ENCODE measurements around the gene CEP85. TPM values are rescaled to one million over a fixed set of nuclear protein-coding genes. Genes with fewer than 3 reads are reported as not detected.

Gene CEP85
- polyA plus RNA-seq, 3 donors, result 8.2 to 32.5 (median 10.9) TPM

GRCh38 chr1:26189751-26190275 is 44.2 kb upstream of the CEP85 start:
- H3K9ac ChIP-seq (ENCODE audit: insufficient read depth, low read length, poor library complexity, severe bottlenecking), result no peak overlapping the region
- H2AFZ ChIP-seq (ENCODE audit: insufficient read depth, low read depth, low read length, poor library complexity, severe bottlenecking), result no peak overlapping the region

GRCh38 chr1:26190373-26190987 is 43.5 kb upstream of the CEP85 start, which contains the start of gene CATSPER4:
CATSPER4 (plus strand) TSS chr1:26190602; CDS start chr1:26190628, 26 bp downstream.
- Histone ChIP-seq H3K79me2 (ENCODE audit: insufficient read depth, low read length) (no peaks in the 10 kb centered on the region), H3K36me3 (replicated peaks in 1 of 2; ENCODE audit: control insufficient read depth in 1 of 2, insufficient read depth in 2 of 2, low read length in 2 of 2) (no peaks in the 10 kb centered on the region), H3K27ac (ENCODE audit: low read depth in 1 of 2, low read length in 2 of 2) (no peak within 1 kb of the TSS), H3K4me3 (replicated peaks in 1 of 3; ENCODE audit: low read depth in 2 of 3, low read length in 3 of 3) (no peak within 1 kb of the TSS), H3K4me2 (replicated peaks; ENCODE audit: extremely low read depth, low read length, poor library complexity, severe bottlenecking) (no peak within 1 kb of the TSS), H3K27me3 (ENCODE audit: control insufficient read depth in 2 of 2, insufficient read depth in 2 of 2, low read length in 2 of 2) (no peaks in the 10 kb centered on the region), H4K20me1 (ENCODE audit: insufficient read depth, low read length) (no peaks in the 10 kb centered on the region), H3K9ac (ENCODE audit: insufficient read depth, low read length, poor library complexity, severe bottlenecking) (no peak within 1 kb of the TSS), H3K4me1 (ENCODE audit: control insufficient read depth in 1 of 2, insufficient read depth in 2 of 2, low read length in 2 of 2) (no peaks in the 10 kb centered on the region), H3K9me3 (replicated peaks in 1 of 2; ENCODE audit: control insufficient read depth in 1 of 2, insufficient read depth in 1 of 2, low read length in 2 of 2) (no peaks in the 10 kb centered on the region), H2AFZ (ENCODE audit: insufficient read depth, low read depth, low read length, poor library complexity, severe bottlenecking) (no peak within 1 kb of the TSS)
- peaks cover 0 to 3% (median 2%) of the 10 kb centered on the region in 3 donors for H3K27me3 Mint-ChIP-seq (ENCODE audit: low read depth in 3 of 3)
- DNase-seq, result no peak
- H3K4me1 Mint-ChIP-seq, result no peaks in the 10 kb centered on the region
- H3K4me3 Mint-ChIP-seq, result no peak within 1 kb of the TSS
- H3K9me3 Mint-ChIP-seq, result no peaks in the 10 kb centered on the region
- intact Hi-C loops (cut with micrococcal nuclease), result no loop called here
- H3K27ac Mint-ChIP-seq, result peak within 1 kb of the TSS in 1 of 7 donors; percentile 47
- WGBS (ENCODE audit: insufficient coverage), result 69% methylated on average over 11 of the region's 16 CpGs
- TF ChIP-seq CTCF (IDR thresholded peaks at IDR 0.05), result no peak
- H3K36me3 Mint-ChIP-seq, result no peaks in the 10 kb centered on the region

More at GRCh38 chr1:26189751-26190275, 44.2 kb upstream of the CEP85 start:
- no peak overlapping the region for H3K4me2 ChIP-seq (replicated peaks; ENCODE audit: extremely low read depth, low read length, poor library complexity, severe bottlenecking)
- Mint-ChIP-seq H3K36me3 (no peaks in the 10 kb centered on the region), H3K27ac (peak overlapping the region in 1 of 7 donors; percentile 47), H3K9me3 (no peaks in the 10 kb centered on the region), H3K4me1 (no peaks in the 10 kb centered on the region), H3K27me3 (ENCODE audit: low read depth in 3 of 3) (peaks cover 0 to 3% (median 2%) of the 10 kb centered on the region in 3 donors), H3K4me3 (no peak overlapping the region)
- H3K27ac ChIP-seq (ENCODE audit: low read depth in 1 of 2, low read length in 2 of 2), result no peak overlapping the region
- H3K79me2 ChIP-seq (ENCODE audit: insufficient read depth, low read length), result no peaks in the 10 kb centered on the region
- H3K4me1 ChIP-seq (ENCODE audit: control insufficient read depth in 1 of 2, insufficient read depth in 2 of 2, low read length in 2 of 2), result no peaks in the 10 kb centered on the region
- H3K9me3 ChIP-seq (replicated peaks in 1 of 2; ENCODE audit: control insufficient read depth in 1 of 2, insufficient read depth in 1 of 2, low read length in 2 of 2), result no peaks in the 10 kb centered on the region
- H3K4me3 ChIP-seq (replicated peaks in 1 of 3; ENCODE audit: low read depth in 2 of 3, low read length in 3 of 3), result no peak overlapping the region
- no peaks in the 10 kb centered on the region for H4K20me1 ChIP-seq (ENCODE audit: insufficient read depth, low read length)
- H3K27me3 ChIP-seq (ENCODE audit: control insufficient read depth in 2 of 2, insufficient read depth in 2 of 2, low read length in 2 of 2), result no peaks in the 10 kb centered on the region
- intact Hi-C loops (cut with micrococcal nuclease), result no loop called here
- no peaks in the 10 kb centered on the region for H3K36me3 ChIP-seq (replicated peaks in 1 of 2; ENCODE audit: control insufficient read depth in 1 of 2, insufficient read depth in 2 of 2, low read length in 2 of 2)
- no peak for TF ChIP-seq CTCF (IDR thresholded peaks at IDR 0.05)
- WGBS (ENCODE audit: insufficient coverage), result 93% methylated on average over 2 of the region's 7 CpGs
- DNase-seq, result no peak

Data from CD14-positive monocyte (primary cell).